Caco-2 (cell line): ENCODE results near the gene ARMS2. TPM values are rescaled to one million over a fixed set of nuclear protein-coding genes. Genes with fewer than 3 reads are reported as not detected.

Experiments used
- BruUV-seq: library from RNA; stranded (reverse); fragments of 400-500 nt; replicated peaks from 2 replicates; lab custom pipeline; 2021; lab: Mats Ljungman, UMichigan
- CTCF ChIA-PET: fragments of 300-600 bp; sonication (Branson Sonifier 250); formaldehyde crosslinking; loops from one replicate; lab custom pipeline; 2022; ENCODE audit warnings: antibody characterized with exemption; lab: Charles Lee
- POLR2A ChIA-PET: fragments of 300-600 bp; sonication (Branson Sonifier 250); formaldehyde crosslinking; loops from one replicate; lab custom pipeline; 2022; ENCODE audit warnings: antibody characterized with exemption; lab: Charles Lee
- DNase-seq, 2 experiments: peaks; one replicate each; pipeline versions ENCODE4 v3.0.0 to v3.0.0-alpha.2; 2020 to 2022
- H3K27me3 ChIP-seq: replicated peaks from 2 replicates; pipeline ENCODE4 v1.6.0; 2011; ENCODE audit warnings: low read length; ENCODE audit not compliant: control insufficient read depth, insufficient read depth
- H3K36me3 ChIP-seq: 2 replicates; pipeline ENCODE4 v1.5.1; 2011; ENCODE audit warnings: low read length; ENCODE audit not compliant: control insufficient read depth, insufficient read depth
- H3K4me1 ChIP-seq: fragments of 250-450 bp; sonication (Bioruptor Pico); 2 replicates; pipeline ENCODE4 v1.5.1; 2020; ENCODE audit warnings: mild to moderate bottlenecking
- H3K4me3 ChIP-seq: 2 replicates; pipeline ENCODE4 v1.5.1; 2011; ENCODE audit warnings: low read depth, mild to moderate bottlenecking, control low read depth, low read length
- H3K9me3 ChIP-seq: fragments of 250-450 bp; sonication (Bioruptor Pico); 2 replicates; pipeline ENCODE4 v1.5.1; 2020; ENCODE audit warnings: mild to moderate bottlenecking, moderate library complexity
- H3K27ac Mint-ChIP-seq: one replicate; pipeline ENCODE4 v1.8.0; 2022; ENCODE audit warnings: mixed read lengths; ENCODE audit not compliant: unreplicated experiment
- H3K27me3 Mint-ChIP-seq: one replicate; pipeline ENCODE4 v1.8.0; 2022; ENCODE audit warnings: mixed read lengths; ENCODE audit not compliant: insufficient read depth, unreplicated experiment
- H3K36me3 Mint-ChIP-seq: one replicate; pipeline ENCODE4 v1.8.0; 2022; ENCODE audit warnings: mild to moderate bottlenecking, mixed read lengths; ENCODE audit not compliant: insufficient read depth, unreplicated experiment
- H3K4me1 Mint-ChIP-seq: one replicate; pipeline ENCODE4 v1.8.0; 2022; ENCODE audit warnings: low read depth, mixed read lengths; ENCODE audit not compliant: unreplicated experiment
- H3K4me3 Mint-ChIP-seq: one replicate; pipeline ENCODE4 v1.8.0; 2022; ENCODE audit warnings: mild to moderate bottlenecking, moderate library complexity, mixed read lengths; ENCODE audit not compliant: unreplicated experiment
- H3K9me3 Mint-ChIP-seq: one replicate; pipeline ENCODE4 v1.8.0; 2022; ENCODE audit warnings: mixed read lengths; ENCODE audit not compliant: unreplicated experiment
- CTCF ChIP-seq, 2 experiments: fragments of 200-600 bp in 1 of 2; IDR thresholded peaks; 1 replicate in 1 of 2; 2 replicates in 1 of 2; pipeline versions ENCODE4 v1.5.1 to v1.8.0; 2011 to 2022; ENCODE audit warnings: antibody characterized with exemption in 1 of 2, control low read depth in 1 of 2, inconsistent platforms in 1 of 2, low read depth in 1 of 2, low read length in 1 of 2, mild to moderate bottlenecking in 1 of 2, moderate library complexity in 1 of 2; ENCODE audit not compliant: insufficient read depth in 1 of 2, severe bottlenecking in 1 of 2, unreplicated experiment in 1 of 2
- intact Hi-C: fragments of 100-400 bp; cut with micrococcal nuclease; formaldehyde crosslinking; loops from one replicate; pipeline ENCODE4 v1.10.0; 2022; ENCODE audit not compliant: unreplicated experiment
- total RNA-seq: library from RNA; stranded (reverse); gene quantifications from 2 replicates; pipeline ENCODE4 v1.2.3, GENCODE V29; 2022

ARMS2 gene
- total RNA-seq, 1 experiment from 2014 or later, result not detected

GRCh38 chr10:122422266-122422989 is 32.0 kb upstream of the ARMS2 start:
- no peaks in the 10 kb centered on the region for H3K9me3 ChIP-seq
- DNase-seq, result no peak
- H3K27me3 Mint-ChIP-seq, result no peaks in the 10 kb centered on the region
- intact Hi-C loops, result no loop called here
- H3K4me1 ChIP-seq, result no peaks in the 10 kb centered on the region
- ChIA-PET POLR2A (no interaction called here), CTCF (interaction anchor here (0.7 kb wide), 1 partner anchor 49 kb away, joined by 5 read pairs; no protein-coding TSS in a partner anchor)
- TF ChIP-seq CTCF (IDR thresholded peaks at IDR 0.05; ENCODE audit: insufficient read depth in 1 of 2, low read depth in 1 of 2, low read length in 1 of 2, severe bottlenecking in 1 of 2, unreplicated experiment in 1 of 2), result no peak
- H3K4me3 ChIP-seq, result no peak overlapping the region
- no peaks in the 10 kb centered on the region for H3K27me3 ChIP-seq
- no peak overlapping the region for H3K27ac Mint-ChIP-seq
- H3K9me3 Mint-ChIP-seq, result no peaks in the 10 kb centered on the region
- H3K36me3 Mint-ChIP-seq, result peaks cover 43% of the 10 kb centered on the region
- no peaks in the 10 kb centered on the region for H3K36me3 ChIP-seq
- no TSS peak for BruUV-seq
- no peak overlapping the region for H3K4me3 Mint-ChIP-seq
- no peaks in the 10 kb centered on the region for H3K4me1 Mint-ChIP-seq

- no TSS peak for BruUV-seq
Observed at GRCh38 chr10:122424059-122424458, 30.4 kb upstream of the ARMS2 start.

GRCh38 chr10:122426829-122427228 is 27.6 kb upstream of the ARMS2 start:
- Mint-ChIP-seq H3K9me3 (no peaks in the 10 kb centered on the region), H3K4me3 (no peak overlapping the region), H3K27me3 (no peaks in the 10 kb centered on the region), H3K36me3 (peaks cover 23% of the 10 kb centered on the region), H3K27ac (no peak overlapping the region), H3K4me1 (no peaks in the 10 kb centered on the region)
- Histone ChIP-seq H3K9me3 (no peaks in the 10 kb centered on the region), H3K4me1 (no peaks in the 10 kb centered on the region), H3K27me3 (no peaks in the 10 kb centered on the region), H3K36me3 (peaks cover 2% of the 10 kb centered on the region; the same call in 1 of the 2 replicates), H3K4me3 (no peak overlapping the region)
- no peak for TF ChIP-seq CTCF (IDR thresholded peaks at IDR 0.05; ENCODE audit: insufficient read depth in 1 of 2, low read depth in 1 of 2, low read length in 1 of 2, severe bottlenecking in 1 of 2, unreplicated experiment in 1 of 2)
- BruUV-seq, result no TSS peak
- no peak for DNase-seq
- CTCF ChIA-PET, result no interaction called here
- POLR2A ChIA-PET, result no interaction called here
- intact Hi-C loops, result no loop called here

More at GRCh38 chr10:122424059-122424458, 30.4 kb upstream of the ARMS2 start:
- H3K27me3 Mint-ChIP-seq, result no peaks in the 10 kb centered on the region
- H3K4me3 ChIP-seq, result no peak overlapping the region
- H3K4me3 Mint-ChIP-seq, result no peak overlapping the region
- no peaks in the 10 kb centered on the region for H3K4me1 ChIP-seq
- H3K36me3 ChIP-seq, result peaks cover 2% of the 10 kb centered on the region; the same call in 1 of the 2 replicates
- intact Hi-C loops, result no loop called here
- H3K36me3 Mint-ChIP-seq, result peaks cover 30% of the 10 kb centered on the region
- no peak for DNase-seq
- no peaks in the 10 kb centered on the region for H3K27me3 ChIP-seq
- POLR2A ChIA-PET, result no interaction called here
- no peak overlapping the region for H3K27ac Mint-ChIP-seq
- no peaks in the 10 kb centered on the region for H3K4me1 Mint-ChIP-seq
- CTCF ChIA-PET, result interaction anchor here (0.6 kb wide), 1 partner anchor 113 kb away, joined by 3 read pairs; no protein-coding TSS in a partner anchor
- no peaks in the 10 kb centered on the region for H3K9me3 ChIP-seq
- TF ChIP-seq CTCF (IDR thresholded peaks at IDR 0.05; ENCODE audit: insufficient read depth in 1 of 2, low read depth in 1 of 2, low read length in 1 of 2, severe bottlenecking in 1 of 2, unreplicated experiment in 1 of 2), result no peak
- no peaks in the 10 kb centered on the region for H3K9me3 Mint-ChIP-seq
